ENCODE measurements around the gene MGAT5. TPM values are rescaled to one million over a fixed set of nuclear protein-coding genes. Genes with fewer than 3 reads are reported as not detected.

The MGAT5 gene
- total RNA-seq, 1 experiment from 2014 or later, result 22.1 TPM

- ChIA-PET CTCF (no interaction called here), POLR2A (no interaction called here)
- Histone ChIP-seq H3K36me3 (ENCODE audit: control insufficient read depth, insufficient read depth, low read length) (no peaks in the 10 kb centered on the region), H3K4me1 (no peaks in the 10 kb centered on the region), H3K9me3 (no peaks in the 10 kb centered on the region), H3K27me3 (replicated peaks; ENCODE audit: control insufficient read depth, insufficient read depth, low read length) (no peaks in the 10 kb centered on the region), H3K4me3 (ENCODE audit: low read depth, low read length) (no peak overlapping the region)
- intact Hi-C loops (cut with micrococcal nuclease; ENCODE audit: unreplicated experiment), result no loop called here
- TF ChIP-seq CTCF (IDR thresholded peaks at IDR 0.05; ENCODE audit: insufficient read depth in 1 of 2, low read depth in 1 of 2, low read length in 1 of 2, severe bottlenecking in 1 of 2, unreplicated experiment in 1 of 2), result no peak
- no peaks in the 10 kb centered on the region for H3K9me3 Mint-ChIP-seq (ENCODE audit: unreplicated experiment)
- no peak overlapping the region for H3K4me3 Mint-ChIP-seq (ENCODE audit: unreplicated experiment)
- BruUV-seq (replicated peaks), result no TSS peak
- H3K27ac Mint-ChIP-seq (ENCODE audit: unreplicated experiment), result no peak overlapping the region
- no peaks in the 10 kb centered on the region for H3K4me1 Mint-ChIP-seq (ENCODE audit: low read depth, unreplicated experiment)
- no peak for DNase-seq
- H3K27me3 Mint-ChIP-seq (ENCODE audit: insufficient read depth, unreplicated experiment), result no peaks in the 10 kb centered on the region
- H3K36me3 Mint-ChIP-seq (ENCODE audit: insufficient read depth, unreplicated experiment), result no peaks in the 10 kb centered on the region
Measured at GRCh38 chr2:134296301-134296700, 42.4 kb downstream of the MGAT5 start.

- intact Hi-C loops (cut with micrococcal nuclease; ENCODE audit: unreplicated experiment), result no loop called here
- ChIA-PET POLR2A (no interaction called here), CTCF (no interaction called here)
- Histone ChIP-seq H3K4me1 (no peaks in the 10 kb centered on the region), H3K4me3 (ENCODE audit: low read depth, low read length) (no peak overlapping the region), H3K9me3 (no peaks in the 10 kb centered on the region), H3K27me3 (replicated peaks; ENCODE audit: control insufficient read depth, insufficient read depth, low read length) (no peaks in the 10 kb centered on the region), H3K36me3 (ENCODE audit: control insufficient read depth, insufficient read depth, low read length) (no peaks in the 10 kb centered on the region)
- no peak for TF ChIP-seq CTCF (IDR thresholded peaks at IDR 0.05; ENCODE audit: insufficient read depth in 1 of 2, low read depth in 1 of 2, low read length in 1 of 2, severe bottlenecking in 1 of 2, unreplicated experiment in 1 of 2)
- BruUV-seq (replicated peaks), result no TSS peak
- Mint-ChIP-seq H3K27me3 (ENCODE audit: insufficient read depth, unreplicated experiment) (no peaks in the 10 kb centered on the region), H3K36me3 (ENCODE audit: insufficient read depth, unreplicated experiment) (no peaks in the 10 kb centered on the region), H3K4me1 (ENCODE audit: low read depth, unreplicated experiment) (no peaks in the 10 kb centered on the region), H3K27ac (ENCODE audit: unreplicated experiment) (no peak overlapping the region), H3K9me3 (ENCODE audit: unreplicated experiment) (no peaks in the 10 kb centered on the region), H3K4me3 (ENCODE audit: unreplicated experiment) (no peak overlapping the region)
- DNase-seq, result no peak
Measured at GRCh38 chr2:134299334-134299733, 45.5 kb downstream of the MGAT5 start.

- POLR2A ChIA-PET, result no interaction called here
- H3K9me3 Mint-ChIP-seq (ENCODE audit: unreplicated experiment), result no peaks in the 10 kb centered on the region
- TF ChIP-seq CTCF (IDR thresholded peaks at IDR 0.05; ENCODE audit: insufficient read depth in 1 of 2, low read depth in 1 of 2, low read length in 1 of 2, severe bottlenecking in 1 of 2, unreplicated experiment in 1 of 2), result no peak
- CTCF ChIA-PET, result no interaction called here
- Histone ChIP-seq H3K4me3 (ENCODE audit: low read depth, low read length) (no peak overlapping the region), H3K36me3 (ENCODE audit: control insufficient read depth, insufficient read depth, low read length) (no peaks in the 10 kb centered on the region), H3K27me3 (replicated peaks; ENCODE audit: control insufficient read depth, insufficient read depth, low read length) (no peaks in the 10 kb centered on the region), H3K4me1 (no peaks in the 10 kb centered on the region), H3K9me3 (no peaks in the 10 kb centered on the region)
- no peaks in the 10 kb centered on the region for H3K27me3 Mint-ChIP-seq (ENCODE audit: insufficient read depth, unreplicated experiment)
- H3K4me1 Mint-ChIP-seq (ENCODE audit: low read depth, unreplicated experiment), result no peaks in the 10 kb centered on the region
- DNase-seq, result no peak
- no peak overlapping the region for H3K4me3 Mint-ChIP-seq (ENCODE audit: unreplicated experiment)
- no TSS peak for BruUV-seq (replicated peaks)
- intact Hi-C loops (cut with micrococcal nuclease; ENCODE audit: unreplicated experiment), result no loop called here
- no peaks in the 10 kb centered on the region for H3K36me3 Mint-ChIP-seq (ENCODE audit: insufficient read depth, unreplicated experiment)
- no peak overlapping the region for H3K27ac Mint-ChIP-seq (ENCODE audit: unreplicated experiment)
Measured at GRCh38 chr2:134300585-134300984, 46.7 kb downstream of the MGAT5 start.

All from Caco-2 (cell line).